Central memory CD4-positive, alpha-beta T cell (primary cell): Measurements from ENCODE around the gene CDH23.

Source experiments
- DNase-seq: peaks from one replicate; pipeline ENCODE4 v3.0.0; 2022

Gene CDH23

GRCh38 chr10:71392791-71393781, 3.6 kb upstream of the CDH23 start:
- no peak for DNase-seq

GRCh38 chr10:71393841-71394475, 2.8 kb upstream of the CDH23 start:
- DNase-seq: no peak

DNA sequence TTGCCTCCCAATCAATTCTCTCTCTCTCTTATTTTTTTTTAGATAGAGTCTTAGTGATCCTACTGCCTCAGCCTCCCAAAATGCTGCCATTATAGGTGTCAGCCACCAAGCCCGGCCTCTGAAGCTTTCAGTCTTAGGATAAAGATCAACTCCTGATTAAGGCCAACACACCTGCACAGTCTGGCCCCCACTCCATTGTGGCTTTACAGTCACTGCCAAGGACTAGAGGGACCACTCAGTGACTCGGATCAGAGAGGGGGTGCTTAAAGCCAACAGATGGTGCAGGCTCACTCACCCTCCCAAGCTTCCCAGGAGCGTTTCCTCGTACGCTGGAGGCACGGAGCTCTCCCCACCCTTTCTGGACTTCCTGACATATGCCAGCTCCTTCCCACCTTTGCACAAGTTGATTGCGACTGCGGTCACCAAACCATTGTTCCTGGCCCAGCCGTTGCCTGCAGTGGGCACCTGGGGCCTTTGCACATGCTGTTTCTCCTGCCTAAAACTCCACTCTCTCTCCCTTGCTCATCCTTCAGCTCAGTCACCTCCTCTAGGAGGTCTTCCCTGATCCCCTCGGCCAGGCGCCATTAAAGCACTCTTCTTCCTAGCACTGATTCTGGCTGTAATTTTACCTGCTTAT, 1.7 kb upstream of the CDH23 start:
- DNase-seq: no peak

DNA sequence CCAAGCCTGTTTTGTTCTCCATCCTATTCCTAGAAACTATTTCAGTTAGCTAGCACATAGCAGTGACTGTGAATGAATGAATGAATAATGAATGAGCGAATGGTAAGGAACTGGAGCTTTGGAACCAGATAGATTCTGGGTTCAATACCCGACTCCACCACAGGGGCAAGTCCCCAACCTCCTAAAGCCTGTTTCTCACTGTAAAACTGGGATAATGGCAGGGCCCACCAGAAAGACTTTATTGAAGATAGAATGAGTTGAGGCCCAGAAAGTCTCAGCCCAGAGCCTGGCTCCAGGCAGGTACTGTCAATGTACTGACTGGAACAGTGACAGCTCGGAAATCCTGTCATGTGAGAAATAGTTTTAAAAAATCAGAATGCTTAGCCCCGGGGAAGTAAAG, 1.1 kb upstream of the CDH23 start:
- no peak for DNase-seq

DNA sequence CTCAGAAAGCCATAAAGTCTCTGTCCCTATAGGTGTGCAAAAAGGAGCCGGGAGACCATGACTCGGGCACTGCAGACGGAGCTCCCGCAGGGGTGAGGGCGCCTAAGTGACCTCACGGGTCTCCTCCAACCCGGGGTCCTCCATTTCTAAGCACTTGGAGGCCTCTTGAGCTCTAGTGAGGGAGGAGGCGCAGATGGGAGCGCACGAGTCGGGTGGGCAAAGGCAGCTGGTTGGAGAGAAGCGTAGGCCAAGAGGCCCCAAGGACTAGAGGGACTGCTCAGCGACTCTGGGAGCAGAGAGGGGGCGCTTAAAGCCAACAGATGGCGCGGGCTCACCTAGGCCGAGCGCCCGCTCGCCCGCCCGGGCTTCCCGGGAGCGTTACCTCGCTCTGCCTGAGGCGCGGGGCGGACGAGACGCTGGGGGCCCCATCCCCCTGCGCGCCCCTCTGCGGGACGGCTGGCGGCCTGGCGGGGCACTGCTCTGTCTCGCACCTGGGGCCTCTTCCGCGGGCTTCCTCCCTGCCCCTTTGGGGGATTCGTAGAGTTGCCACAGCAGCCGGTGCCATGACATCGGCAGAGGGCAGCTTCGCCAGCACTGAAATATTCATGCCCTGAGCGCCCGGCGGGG, 523 bp upstream of the CDH23 start:
- DNase-seq: no peak

DNA sequence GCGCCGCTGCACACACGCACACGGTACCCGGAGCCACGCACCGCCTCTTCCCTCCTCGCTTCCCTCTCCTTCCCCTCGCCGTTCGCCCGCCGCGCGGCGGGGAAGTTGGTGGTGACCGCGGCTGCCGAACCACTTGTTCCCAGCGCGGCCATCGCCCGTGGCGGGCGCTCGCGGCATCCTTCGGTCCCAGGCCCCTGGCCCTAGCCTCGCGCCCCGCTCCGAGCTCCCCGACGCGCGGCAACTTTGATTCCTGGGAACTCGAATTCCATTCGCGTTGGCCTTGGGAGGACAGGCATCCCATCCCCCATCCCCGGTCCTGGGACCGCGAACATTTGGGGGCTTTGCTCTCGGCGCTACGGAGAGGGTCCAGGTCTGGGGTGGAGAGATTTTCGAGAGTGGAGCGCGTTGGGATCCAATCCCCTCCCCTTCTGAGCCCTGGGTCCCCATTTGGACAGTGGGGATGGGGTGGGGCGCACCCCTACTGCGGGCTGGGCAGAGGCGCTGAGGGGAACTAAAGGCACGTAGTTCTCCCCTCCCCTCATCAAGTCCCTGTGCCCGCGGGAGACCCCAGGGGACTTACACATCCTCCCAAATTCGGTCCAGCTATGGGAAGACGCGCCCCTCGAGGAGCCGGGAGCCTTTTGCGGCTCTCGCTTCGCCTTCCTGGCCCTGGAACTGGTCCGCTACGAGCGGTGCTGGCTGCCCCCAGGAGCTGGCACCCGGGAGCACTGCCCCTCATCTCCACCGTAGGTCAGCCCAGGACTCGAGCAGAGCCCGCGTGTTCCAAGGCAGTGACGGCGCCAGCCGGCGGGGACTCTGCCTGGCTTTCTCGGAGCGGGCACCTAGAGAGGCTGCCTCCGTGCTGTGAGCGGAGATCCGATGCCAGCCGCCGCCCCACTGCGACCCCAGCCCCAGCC, 834 bp downstream of the CDH23 start:
- no peak for DNase-seq

- no peak for DNase-seq
These were observed 2.3 kb downstream of the CDH23 start for GRCh38 chr10:71398976-71399375.

DNA sequence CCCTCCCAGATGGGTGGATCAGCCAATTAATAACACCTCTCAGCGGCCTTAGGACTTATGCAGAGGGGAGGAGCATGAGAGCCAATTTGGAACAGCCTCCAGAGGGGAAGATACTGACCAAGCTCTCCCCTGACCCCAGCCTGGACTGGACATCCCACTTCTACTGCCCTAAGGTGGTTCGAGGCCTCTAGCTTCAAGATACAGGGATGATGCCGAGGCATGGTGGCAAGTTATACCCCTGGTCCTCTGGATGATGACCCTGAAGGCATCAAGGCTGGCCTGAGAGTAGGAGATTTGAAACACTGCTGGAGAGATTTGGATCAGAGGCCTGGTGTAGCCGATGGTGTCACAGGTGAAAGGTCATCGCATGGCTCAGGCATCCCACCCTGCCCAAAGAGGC, 3.2 kb downstream of the CDH23 start:
- DNase-seq: no peak

DNA sequence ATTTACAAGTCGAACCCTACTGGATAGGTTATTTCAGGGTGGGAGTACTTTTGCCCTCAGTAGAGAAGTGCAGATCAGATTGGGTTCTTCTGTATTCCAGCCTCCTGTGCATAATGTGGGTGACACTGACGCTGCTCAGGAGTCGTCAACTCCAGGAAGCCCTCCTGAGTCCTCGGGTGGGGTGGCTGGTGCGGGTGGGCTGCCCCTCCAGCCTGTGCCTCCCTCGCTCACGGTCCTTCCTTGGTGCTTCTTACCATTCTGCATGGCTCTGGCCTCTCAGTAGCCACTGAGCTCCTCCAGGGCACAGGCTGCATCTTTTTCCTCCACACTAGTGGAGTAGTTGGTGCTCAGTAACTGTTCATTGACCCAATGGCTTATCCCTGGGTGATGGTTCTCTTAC, 4.3 kb downstream of the CDH23 start:
- DNase-seq: no peak

DNA sequence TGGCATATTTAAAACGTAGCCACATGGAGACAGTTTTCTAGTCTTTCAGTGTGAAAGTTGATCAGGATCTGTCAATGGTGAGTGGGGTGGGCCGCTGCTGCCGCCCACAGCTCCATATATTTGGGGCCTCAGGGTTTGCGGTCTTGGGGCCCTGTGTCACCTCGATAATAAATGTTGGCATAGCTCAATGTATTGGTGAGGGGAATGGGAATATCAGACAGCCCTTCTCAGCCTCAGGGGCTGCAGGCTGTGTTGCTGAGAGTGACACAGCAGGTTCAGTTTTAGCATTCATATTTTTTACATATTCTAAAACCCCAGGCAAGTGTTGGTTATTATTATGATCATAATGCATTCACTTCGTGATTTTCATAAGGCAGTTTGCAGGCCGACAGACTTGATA, 5.3 kb downstream of the CDH23 start:
- DNase-seq: no peak

- no peak for DNase-seq
These were observed 8.0 kb downstream of the CDH23 start for GRCh38 chr10:71404503-71405295.

GRCh38 chr10:71406878-71407277, 10.2 kb downstream of the CDH23 start:
- DNase-seq: no peak

DNA sequence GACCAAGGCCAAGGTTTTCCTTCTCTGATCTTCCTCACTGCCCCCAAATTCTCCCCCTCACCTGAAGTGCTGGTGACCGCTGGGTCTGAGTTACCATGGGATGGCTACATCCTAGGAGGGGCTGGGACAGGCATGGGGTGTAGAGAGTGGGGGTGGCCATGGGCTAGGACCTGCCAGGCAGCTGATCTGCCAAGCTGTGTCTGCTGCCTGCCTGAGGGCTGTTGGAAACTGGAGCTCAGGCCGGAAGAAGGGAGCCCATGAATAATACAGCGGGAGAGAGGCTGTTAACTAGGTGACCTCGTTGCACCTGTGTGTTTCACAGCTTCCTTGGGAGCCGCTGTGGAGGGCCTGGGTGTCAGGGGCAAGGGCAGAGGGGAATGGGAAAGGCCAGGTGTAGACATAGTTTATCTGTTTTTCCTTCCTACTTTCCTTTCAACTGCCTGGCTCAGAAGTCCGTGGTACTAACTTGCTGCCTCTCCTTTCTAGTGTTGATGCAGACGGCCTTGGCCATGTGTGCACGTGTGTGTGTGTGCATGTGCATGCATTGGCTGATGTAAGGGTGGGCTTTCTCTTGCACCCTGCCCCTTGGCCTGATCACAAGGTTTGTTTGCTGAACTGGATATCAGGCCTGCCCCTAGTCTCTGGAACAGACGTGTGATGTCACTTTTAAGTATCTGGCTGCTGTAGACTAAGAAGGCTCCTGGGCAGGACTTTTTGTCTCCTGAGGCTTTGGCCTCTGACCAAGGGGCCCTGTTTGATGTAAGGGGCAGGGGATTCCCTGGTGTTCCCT, 11.9 kb downstream of the CDH23 start:
- no peak for DNase-seq

DNA sequence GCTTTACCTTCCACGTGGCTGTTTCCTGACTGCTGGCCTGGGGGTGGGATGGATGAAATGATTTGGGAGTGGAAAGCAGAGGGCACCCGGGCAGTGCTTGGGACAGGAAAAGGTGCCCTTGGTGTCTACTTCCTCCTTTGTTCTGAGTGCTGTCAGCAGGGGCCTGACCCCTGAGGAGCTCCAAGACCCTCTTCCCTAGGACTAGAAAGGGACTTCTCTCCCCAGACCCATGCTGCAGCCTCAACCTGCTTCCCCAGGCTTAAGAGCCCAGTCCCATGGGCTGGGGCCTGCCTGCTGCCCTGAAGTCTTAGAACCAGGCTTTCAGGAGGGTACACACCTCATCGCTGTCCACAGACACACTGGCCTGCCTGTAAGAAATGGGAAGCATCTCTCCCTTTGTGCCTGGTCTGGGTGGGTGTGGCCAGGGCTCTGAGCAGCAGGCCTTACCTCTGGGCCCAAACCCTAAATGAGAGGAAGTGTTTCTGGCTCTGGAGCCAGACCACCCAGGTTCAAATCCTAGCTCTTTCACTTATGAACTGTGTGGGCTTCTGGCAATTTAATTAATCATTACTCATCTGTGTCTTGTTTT, 12.9 kb downstream of the CDH23 start:
- DNase-seq: no peak

GRCh38 chr10:71413581-71413980, 16.9 kb downstream of the CDH23 start:
- no peak for DNase-seq

DNA sequence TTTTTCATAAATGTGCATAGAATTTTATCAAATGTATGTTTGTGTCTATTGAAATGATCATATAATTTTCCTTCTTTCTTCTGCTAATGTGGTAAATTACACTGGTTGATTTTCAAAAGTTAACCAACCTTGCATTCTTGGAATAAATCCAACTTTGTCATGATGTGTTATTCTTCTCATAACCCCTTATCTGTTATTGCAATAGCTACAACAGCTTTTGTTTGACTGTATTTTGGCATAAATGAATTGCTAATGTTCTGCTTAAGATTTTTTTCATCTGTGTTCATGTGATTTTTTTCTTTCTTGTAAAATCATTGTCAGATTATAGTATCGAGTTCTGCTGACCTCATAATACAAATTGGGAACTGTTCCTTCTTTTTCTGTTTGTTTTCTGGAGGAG, 17.6 kb downstream of the CDH23 start:
- DNase-seq: no peak

DNA sequence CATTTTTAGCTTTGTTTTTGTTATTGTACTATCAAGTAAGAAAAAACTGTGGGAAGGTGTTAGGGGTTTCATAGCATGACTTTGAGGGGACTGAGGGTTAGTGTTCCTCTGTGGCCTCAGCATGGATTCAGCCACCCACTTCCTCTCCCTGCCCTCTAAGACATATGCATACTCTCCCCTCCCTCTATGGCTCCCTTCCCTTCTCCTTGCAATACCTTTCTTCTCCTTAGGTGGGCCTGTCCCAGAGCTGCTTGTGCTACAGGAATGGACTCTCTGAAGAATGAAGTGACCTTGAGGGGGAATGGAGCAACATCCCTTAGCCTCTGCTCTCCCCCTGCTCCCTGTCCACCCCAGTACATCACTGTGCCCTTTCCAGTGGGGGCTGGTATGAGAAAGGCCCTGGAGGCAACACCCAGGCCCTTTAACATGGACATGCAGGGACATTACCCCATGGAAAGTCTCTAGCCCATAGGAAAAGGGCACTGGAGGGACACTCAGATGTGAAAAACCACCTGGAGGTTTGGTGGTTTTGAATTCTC, 22.4 kb downstream of the CDH23 start:
- no peak for DNase-seq

DNA sequence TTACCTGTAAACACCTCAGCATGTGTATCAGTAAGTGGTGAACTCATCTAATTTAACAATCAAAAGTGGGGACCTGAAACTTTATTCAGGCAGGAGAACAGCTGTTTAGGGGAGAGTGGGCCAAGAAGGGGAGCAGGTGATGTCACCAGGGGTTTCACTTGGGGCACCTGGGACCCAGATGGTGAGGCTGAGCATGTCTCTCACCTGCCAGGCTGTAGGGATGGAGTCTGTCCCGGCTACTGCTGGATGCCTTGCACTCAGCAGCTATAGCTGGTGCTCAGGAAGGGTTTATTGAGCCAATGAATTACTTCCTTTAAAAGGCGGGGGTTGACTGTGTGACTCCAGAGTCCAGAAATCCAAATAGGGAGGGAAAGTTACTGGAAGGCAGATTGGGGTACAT, 23.0 kb downstream of the CDH23 start:
- DNase-seq: no peak

GRCh38 chr10:71421075-71421434, 24.3 kb downstream of the CDH23 start:
- no peak for DNase-seq

GRCh38 chr10:71423250-71423649, 26.5 kb downstream of the CDH23 start:
- DNase-seq: no peak
